ENCODE results near the gene PPP4R1.

PPP4R1 gene

GRCh38 chr18:9552191-9552590, 62.2 kb downstream of the PPP4R1 start:
- DNase-seq (ENCODE audit: insufficient read length, low spot score), result no peak
- no peak for FAIRE-seq

- FAIRE-seq, result no peak
Observed at GRCh38 chr18:9550429-9550828, 63.9 kb downstream of the PPP4R1 start.

GRCh38 chr18:9549405-9549804, 65.0 kb downstream of the PPP4R1 start:
- no peak for FAIRE-seq
- no peak for DNase-seq (ENCODE audit: insufficient read length, low spot score)

More at GRCh38 chr18:9550429-9550828, 63.9 kb downstream of the PPP4R1 start:
- no peak for DNase-seq (ENCODE audit: insufficient read length, low spot score)

- no peak for FAIRE-seq
- no peak for DNase-seq (ENCODE audit: insufficient read length, low spot score)
Observed at GRCh38 chr18:9547782-9548181, 66.6 kb downstream of the PPP4R1 start.

- FAIRE-seq (no peak), DNase-seq (ENCODE audit: insufficient read length, low spot score) (no peak)
Observed at GRCh38 chr18:9546468-9546867, 67.9 kb downstream of the PPP4R1 start.

- DNase-seq (ENCODE audit: insufficient read length, low spot score) (no peak), FAIRE-seq (no peak)
Observed at GRCh38 chr18:9545029-9545428, 69.3 kb downstream of the PPP4R1 start.

GRCh38 chr18:9542924-9543323, 71.4 kb downstream of the PPP4R1 start:
- DNase-seq (ENCODE audit: insufficient read length, low spot score), result no peak
- FAIRE-seq, result no peak

- no peak for DNase-seq (ENCODE audit: insufficient read length, low spot score)
- no peak for FAIRE-seq
Observed at GRCh38 chr18:9539938-9540337, 74.4 kb downstream of the PPP4R1 start.

- no peak for DNase-seq (ENCODE audit: insufficient read length, low spot score)
- no peak for FAIRE-seq
Observed at GRCh38 chr18:9539283-9539682, 75.1 kb downstream of the PPP4R1 start.

- DNase-seq (ENCODE audit: insufficient read length, low spot score) (no peak), FAIRE-seq (no peak)
Observed at GRCh38 chr18:9537677-9538076, 76.7 kb downstream of the PPP4R1 start.

GRCh38 chr18:9536354-9537152, 77.8 kb downstream of the PPP4R1 start:
- DNase-seq (ENCODE audit: insufficient read length, low spot score) (no peak), FAIRE-seq (no peak)

GRCh38 chr18:9535430-9535991, 78.8 kb downstream of the PPP4R1 start:
- DNase-seq (ENCODE audit: insufficient read length, low spot score) (no peak), FAIRE-seq (no peak)

- DNase-seq (ENCODE audit: insufficient read length, low spot score) (no peak), FAIRE-seq (no peak)
Observed at GRCh38 chr18:9534844-9535243, 79.5 kb downstream of the PPP4R1 start.

- DNase-seq (ENCODE audit: insufficient read length, low spot score) (no peak), FAIRE-seq (no peak)
Observed at GRCh38 chr18:9531791-9532410, 82.5 kb downstream of the PPP4R1 start.

GRCh38 chr18:9530226-9531009, 83.9 kb downstream of the PPP4R1 start:
- DNase-seq (ENCODE audit: insufficient read length, low spot score), result no peak
- FAIRE-seq, result no peak

GRCh38 chr18:9526458-9526857, 87.9 kb downstream of the PPP4R1 start:
- FAIRE-seq (no peak), DNase-seq (ENCODE audit: insufficient read length, low spot score) (no peak)

- no peak for DNase-seq (ENCODE audit: insufficient read length, low spot score)
- FAIRE-seq, result no peak
Observed at GRCh38 chr18:9522952-9523351, 91.4 kb downstream of the PPP4R1 start.

GRCh38 chr18:9521770-9522169, 92.6 kb downstream of the PPP4R1 start:
- DNase-seq (ENCODE audit: insufficient read length, low spot score) (no peak), FAIRE-seq (no peak)

GRCh38 chr18:9520666-9521065, 93.7 kb downstream of the PPP4R1 start:
- DNase-seq (ENCODE audit: insufficient read length, low spot score) (no peak), FAIRE-seq (no peak)

GRCh38 chr18:9519399-9519798, 95.0 kb downstream of the PPP4R1 start:
- FAIRE-seq, result no peak
- DNase-seq (ENCODE audit: insufficient read length, low spot score), result no peak

- DNase-seq (ENCODE audit: insufficient read length, low spot score) (no peak), FAIRE-seq (no peak)
Observed at GRCh38 chr18:9517869-9518268, 96.5 kb downstream of the PPP4R1 start.

Measured in GM19239 (cell line).